Nephron (organoid): Measurements from ENCODE around the gene CT45A7.
"Not testable (repeated sequence)": the region's sequence is repeated elsewhere in the genome, so short reads cannot be mapped to it uniquely, and the experiment has no call there.

Experiments
- H3K27ac Mint-ChIP-seq, 3 experiments: 2 replicates each; pipeline ENCODE4 v1.8.0; 2020; ENCODE audit warnings: mixed read lengths in 3 of 3, mild to moderate bottlenecking in 2 of 3, moderate library complexity in 1 of 3
- H3K27me3 Mint-ChIP-seq: 2 replicates; pipeline ENCODE4 v1.8.0; 2021; ENCODE audit warnings: low read depth, mild to moderate bottlenecking, moderate library complexity, mixed read lengths
- H3K36me3 Mint-ChIP-seq: 2 replicates; pipeline ENCODE4 v1.8.0; 2020; ENCODE audit warnings: low read depth, mixed read lengths
- H3K4me1 Mint-ChIP-seq: 2 replicates; pipeline ENCODE4 v1.8.0; 2020; ENCODE audit warnings: mixed read lengths
- H3K4me3 Mint-ChIP-seq, 3 experiments: 2 replicates each; pipeline ENCODE4 v1.8.0; 2020; ENCODE audit warnings: mild to moderate bottlenecking in 3 of 3, mixed read lengths in 3 of 3, moderate library complexity in 2 of 3
- H3K9me3 Mint-ChIP-seq: 2 replicates; pipeline ENCODE4 v1.8.0; 2020; ENCODE audit warnings: mixed read lengths

CT45A7 gene

DNA sequence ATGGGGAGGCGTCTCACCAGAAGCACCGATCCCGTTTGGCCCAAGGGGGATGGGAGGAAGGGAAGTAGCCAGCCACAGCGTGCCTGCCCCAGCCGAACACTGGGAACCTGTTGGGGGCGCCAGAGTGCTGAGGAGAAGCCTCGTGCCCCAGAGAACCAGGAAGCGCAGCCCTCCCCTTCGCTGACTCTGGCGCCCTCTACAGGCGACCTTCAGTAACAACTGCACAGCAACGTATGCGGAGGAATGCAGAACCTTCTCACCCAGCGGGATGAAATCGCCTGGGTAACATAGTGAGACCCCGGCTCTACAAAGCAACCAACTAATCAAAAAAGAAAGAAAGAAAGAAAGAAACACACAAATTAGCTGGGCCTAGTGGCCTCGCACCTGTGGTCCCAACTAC lies at the start of gene CT45A7:
CT45A7 (minus strand) TSS at position 101 of the 400 bp plus-strand sequence. CDS start 3,747 bp downstream, outside the sequence.
- not testable (repeated sequence) for H3K9me3 Mint-ChIP-seq, H3K36me3 Mint-ChIP-seq, H3K27me3 Mint-ChIP-seq, H3K27ac Mint-ChIP-seq, H3K4me1 Mint-ChIP-seq, H3K4me3 Mint-ChIP-seq

- H3K36me3 Mint-ChIP-seq, H3K9me3 Mint-ChIP-seq, H3K27ac Mint-ChIP-seq, H3K4me1 Mint-ChIP-seq, H3K27me3 Mint-ChIP-seq, H3K4me3 Mint-ChIP-seq: not testable (repeated sequence)
These were observed 45.7 kb upstream of the CT45A7 start for GRCh38 chrX:135882741-135883140.

GRCh38 chrX:135871712-135872111 lies 34.6 kb upstream of the CT45A7 start, which contains the start of gene CT45A9:
CT45A9 (minus strand) TSS chrX:135871812; CDS start chrX:135868061, 3,751 bp downstream.
- not testable (repeated sequence) for H3K4me3 Mint-ChIP-seq, H3K36me3 Mint-ChIP-seq, H3K27ac Mint-ChIP-seq, H3K27me3 Mint-ChIP-seq, H3K9me3 Mint-ChIP-seq, H3K4me1 Mint-ChIP-seq

DNA sequence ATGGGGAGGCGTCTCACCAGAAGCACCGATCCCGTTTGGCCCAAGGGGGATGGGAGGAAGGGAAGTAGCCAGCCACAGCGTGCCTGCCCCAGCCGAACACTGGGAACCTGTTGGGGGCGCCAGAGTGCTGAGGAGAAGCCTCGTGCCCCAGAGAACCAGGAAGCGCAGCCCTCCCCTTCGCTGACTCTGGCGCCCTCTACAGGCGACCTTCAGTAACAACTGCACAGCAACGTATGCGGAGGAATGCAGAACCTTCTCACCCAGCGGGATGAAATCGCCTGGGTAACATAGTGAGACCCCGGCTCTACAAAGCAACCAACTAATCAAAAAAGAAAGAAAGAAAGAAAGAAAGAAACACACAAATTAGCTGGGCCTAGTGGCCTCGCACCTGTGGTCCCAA lies 17.4 kb upstream of the CT45A7 start, which contains the start of gene CT45A8:
CT45A8 (minus strand) TSS at position 101 of the 400 bp plus-strand sequence. CDS start 3,755 bp downstream, outside the sequence.
- H3K4me1 Mint-ChIP-seq, H3K36me3 Mint-ChIP-seq, H3K4me3 Mint-ChIP-seq: not testable (repeated sequence)

DNA sequence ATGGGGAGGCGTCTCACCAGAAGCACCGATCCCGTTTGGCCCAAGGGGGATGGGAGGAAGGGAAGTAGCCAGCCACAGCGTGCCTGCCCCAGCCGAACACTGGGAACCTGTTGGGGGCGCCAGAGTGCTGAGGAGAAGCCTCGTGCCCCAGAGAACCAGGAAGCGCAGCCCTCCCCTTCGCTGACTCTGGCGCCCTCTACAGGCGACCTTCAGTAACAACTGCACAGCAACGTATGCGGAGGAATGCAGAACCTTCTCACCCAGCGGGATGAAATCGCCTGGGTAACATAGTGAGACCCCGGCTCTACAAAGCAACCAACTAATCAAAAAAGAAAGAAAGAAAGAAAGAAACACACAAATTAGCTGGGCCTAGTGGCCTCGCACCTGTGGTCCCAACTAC lies 17.2 kb downstream of the CT45A7 start, which contains the start of gene CT45A2:
CT45A2 (minus strand) TSS at position 101 of the 400 bp plus-strand sequence. CDS start 3,747 bp downstream, outside the sequence.
- H3K9me3 Mint-ChIP-seq, H3K4me3 Mint-ChIP-seq, H3K36me3 Mint-ChIP-seq, H3K4me1 Mint-ChIP-seq, H3K27me3 Mint-ChIP-seq, H3K27ac Mint-ChIP-seq: not testable (repeated sequence)

More for the DNA sequence above, 17.4 kb upstream of the CT45A7 start, which contains the start of gene CT45A8:
- H3K9me3 Mint-ChIP-seq, H3K27ac Mint-ChIP-seq, H3K27me3 Mint-ChIP-seq: not testable (repeated sequence)

DNA sequence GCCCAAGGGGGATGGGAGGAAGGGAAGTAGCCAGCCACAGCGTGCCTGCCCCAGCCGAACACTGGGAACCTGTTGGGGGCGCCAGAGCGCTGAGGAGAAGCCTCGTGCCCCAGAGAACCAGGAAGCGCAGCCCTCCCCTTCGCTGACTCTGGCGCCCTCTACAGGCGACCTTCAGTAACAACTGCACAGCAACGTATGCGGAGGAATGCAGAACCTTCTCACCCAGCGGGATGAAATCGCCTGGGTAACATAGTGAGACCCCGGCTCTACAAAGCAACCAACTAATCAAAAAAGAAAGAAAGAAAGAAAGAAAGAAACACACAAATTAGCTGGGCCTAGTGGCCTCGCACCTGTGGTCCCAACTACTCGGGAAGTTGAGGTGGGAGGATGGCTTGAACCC lies 34.4 kb downstream of the CT45A7 start, which contains the start of gene CT45A6:
CT45A6 (minus strand) TSS at position 101 of the 400 bp plus-strand sequence. CDS start 3,794 bp downstream, outside the sequence.
- not testable (repeated sequence) for H3K4me3 Mint-ChIP-seq, H3K9me3 Mint-ChIP-seq, H3K36me3 Mint-ChIP-seq, H3K27me3 Mint-ChIP-seq, H3K4me1 Mint-ChIP-seq, H3K27ac Mint-ChIP-seq

DNA sequence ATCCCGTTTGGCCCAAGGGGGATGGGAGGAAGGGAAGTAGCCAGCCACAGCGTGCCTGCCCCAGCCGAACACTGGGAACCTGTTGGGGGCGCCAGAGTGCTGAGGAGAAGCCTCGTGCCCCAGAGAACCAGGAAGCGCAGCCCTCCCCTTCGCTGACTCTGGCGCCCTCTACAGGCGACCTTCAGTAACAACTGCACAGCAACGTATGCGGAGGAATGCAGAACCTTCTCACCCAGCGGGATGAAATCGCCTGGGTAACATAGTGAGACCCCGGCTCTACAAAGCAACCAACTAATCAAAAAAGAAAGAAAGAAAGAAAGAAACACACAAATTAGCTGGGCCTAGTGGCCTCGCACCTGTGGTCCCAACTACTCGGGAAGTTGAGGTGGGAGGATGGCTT lies 51.7 kb downstream of the CT45A7 start, which contains the start of gene CT45A5:
CT45A5 (minus strand) TSS at position 101 of the 400 bp plus-strand sequence. CDS start 3,774 bp downstream, outside the sequence.
- H3K27ac Mint-ChIP-seq, H3K4me1 Mint-ChIP-seq, H3K27me3 Mint-ChIP-seq, H3K36me3 Mint-ChIP-seq, H3K4me3 Mint-ChIP-seq, H3K9me3 Mint-ChIP-seq: not testable (repeated sequence)
